Measurements from ENCODE around the gene GTPBP4.

The GTPBP4 gene

GRCh38 chr10:958106-958505 is 30.1 kb upstream of the GTPBP4 start:
- H3K4me3 ChIP-seq (ENCODE audit: low read length): no peak overlapping the region
- DNase-seq (ENCODE audit: low read depth): no peak
- TF ChIP-seq, protein P1, sequence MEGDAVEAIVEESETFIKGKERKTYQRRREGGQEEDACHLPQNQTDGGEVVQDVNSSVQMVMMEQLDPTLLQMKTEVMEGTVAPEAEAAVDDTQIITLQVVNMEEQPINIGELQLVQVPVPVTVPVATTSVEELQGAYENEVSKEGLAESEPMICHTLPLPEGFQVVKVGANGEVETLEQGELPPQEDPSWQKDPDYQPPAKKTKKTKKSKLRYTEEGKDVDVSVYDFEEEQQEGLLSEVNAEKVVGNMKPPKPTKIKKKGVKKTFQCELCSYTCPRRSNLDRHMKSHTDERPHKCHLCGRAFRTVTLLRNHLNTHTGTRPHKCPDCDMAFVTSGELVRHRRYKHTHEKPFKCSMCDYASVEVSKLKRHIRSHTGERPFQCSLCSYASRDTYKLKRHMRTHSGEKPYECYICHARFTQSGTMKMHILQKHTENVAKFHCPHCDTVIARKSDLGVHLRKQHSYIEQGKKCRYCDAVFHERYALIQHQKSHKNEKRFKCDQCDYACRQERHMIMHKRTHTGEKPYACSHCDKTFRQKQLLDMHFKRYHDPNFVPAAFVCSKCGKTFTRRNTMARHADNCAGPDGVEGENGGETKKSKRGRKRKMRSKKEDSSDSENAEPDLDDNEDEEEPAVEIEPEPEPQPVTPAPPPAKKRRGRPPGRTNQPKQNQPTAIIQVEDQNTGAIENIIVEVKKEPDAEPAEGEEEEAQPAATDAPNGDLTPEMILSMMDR (IDR thresholded peaks at IDR 0.05; ENCODE audit: insufficient read depth, low read depth, low read length, missing control alignments): no peak

DNA sequence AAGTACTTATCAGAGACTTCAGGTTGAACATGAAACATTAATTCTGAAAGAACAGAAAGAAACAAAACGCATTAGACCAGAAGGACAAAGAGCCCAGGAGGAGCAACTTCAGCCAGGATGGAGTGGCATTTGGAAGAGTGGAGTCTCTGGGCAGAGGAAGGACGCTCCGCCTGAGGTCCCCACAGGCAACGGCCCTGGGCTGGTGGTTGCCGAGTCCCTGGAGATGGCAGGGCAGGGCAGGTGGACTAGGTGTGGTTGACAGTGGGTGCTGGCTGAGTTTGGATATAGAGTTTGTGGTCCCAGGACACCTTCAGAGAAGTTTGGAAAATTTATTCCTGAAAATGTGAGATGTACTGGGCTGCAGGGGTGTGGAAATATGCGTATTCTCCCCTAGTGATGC is 29.4 kb upstream of the GTPBP4 start:
- DNase-seq (ENCODE audit: low read depth): no peak
- TF ChIP-seq, protein P1 (IDR thresholded peaks at IDR 0.05; ENCODE audit: insufficient read depth, low read depth, low read length, missing control alignments): no peak

GRCh38 chr10:962342-962741 is 25.9 kb upstream of the GTPBP4 start:
- H3K4me3 ChIP-seq (ENCODE audit: low read length): no peak overlapping the region
- TF ChIP-seq, protein P1 (IDR thresholded peaks at IDR 0.05; ENCODE audit: insufficient read depth, low read depth, low read length, missing control alignments): no peak
- DNase-seq (ENCODE audit: low read depth): no peak

More for the DNA sequence above, 29.4 kb upstream of the GTPBP4 start:
- H3K4me3 ChIP-seq (ENCODE audit: low read length): no peak overlapping the region

DNA sequence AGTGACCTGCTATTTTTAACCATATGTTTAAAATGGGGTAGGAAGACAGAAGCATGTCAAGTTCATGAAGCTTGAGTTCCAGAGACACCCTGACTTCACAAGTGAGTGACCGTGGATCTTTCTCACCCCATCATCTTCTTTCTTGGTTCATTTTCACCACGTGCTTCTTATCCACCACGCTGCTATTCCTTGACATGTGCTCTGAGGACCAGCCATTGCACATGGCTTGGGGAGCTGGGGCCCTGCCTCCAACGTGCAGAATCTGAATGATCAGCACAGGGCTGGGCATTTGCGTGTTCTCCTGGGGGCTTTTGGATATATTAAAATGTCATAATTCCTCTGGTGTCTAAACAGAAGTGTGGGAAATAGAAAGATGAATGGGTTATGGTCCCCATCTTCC is 25.0 kb upstream of the GTPBP4 start:
- DNase-seq (ENCODE audit: low read depth): no peak
- no peak overlapping the region for H3K4me3 ChIP-seq (ENCODE audit: low read length)
- TF ChIP-seq, protein P1 (IDR thresholded peaks at IDR 0.05; ENCODE audit: insufficient read depth, low read depth, low read length, missing control alignments): no peak

GRCh38 chr10:963655-964054 is 24.6 kb upstream of the GTPBP4 start:
- peak; percentile 49 for DNase-seq (ENCODE audit: low read depth)
- H3K4me3 ChIP-seq (ENCODE audit: low read length): no peak overlapping the region
- TF ChIP-seq, protein P1 (IDR thresholded peaks at IDR 0.05; ENCODE audit: insufficient read depth, low read depth, low read length, missing control alignments): no peak

DNA sequence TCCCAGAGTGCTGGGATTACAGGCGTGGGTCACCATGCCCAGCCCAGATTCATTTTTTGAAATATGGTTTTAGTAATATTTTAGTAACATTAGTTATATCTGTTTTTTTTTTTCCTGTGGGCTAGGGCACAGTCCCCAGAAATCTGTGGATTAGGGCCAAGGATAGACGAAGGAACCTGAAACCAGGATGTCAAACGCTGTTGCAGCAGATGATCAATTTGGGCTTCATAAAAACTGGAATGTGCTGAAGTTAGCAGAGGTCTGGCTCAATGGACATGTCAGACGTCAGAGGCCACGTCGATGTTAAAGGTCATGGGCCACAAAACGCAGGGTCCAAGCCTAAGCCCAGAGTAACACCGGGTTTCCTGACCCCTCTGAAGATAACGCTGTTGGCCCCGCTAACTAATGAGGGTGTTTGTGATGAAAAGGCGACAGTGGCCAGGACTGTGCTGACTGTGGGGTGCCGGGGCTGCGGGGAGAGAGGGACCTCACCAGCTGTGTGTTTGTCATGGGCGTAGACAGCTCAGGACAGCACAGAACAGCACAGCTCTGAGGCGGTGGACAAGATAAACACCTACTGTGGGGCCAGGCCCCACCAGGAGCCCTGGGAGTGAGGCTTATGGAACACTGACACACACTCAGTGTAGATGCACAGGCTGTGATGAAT is 23.8 kb upstream of the GTPBP4 start:
- no peak overlapping the region for H3K4me3 ChIP-seq (ENCODE audit: low read length)
- DNase-seq (ENCODE audit: low read depth): no peak
- TF ChIP-seq, protein P1 (IDR thresholded peaks at IDR 0.05; ENCODE audit: insufficient read depth, low read depth, low read length, missing control alignments): no peak

GRCh38 chr10:964988-965417 is 23.2 kb upstream of the GTPBP4 start:
- H3K4me3 ChIP-seq (ENCODE audit: low read length): no peak overlapping the region
- TF ChIP-seq, protein P1 (IDR thresholded peaks at IDR 0.05; ENCODE audit: insufficient read depth, low read depth, low read length, missing control alignments): no peak
- no peak for DNase-seq (ENCODE audit: low read depth)

Measured in epithelial cell of esophagus (primary cell).